COR-L47 (cell line): ENCODE results near the gene OSBPL7.

Experiments
- DNase-seq: peaks from one replicate; lab custom pipeline; 2025; lab: John Stamatoyannopoulos, UW

Gene OSBPL7

GRCh38 chr17:47763913-47764582, 57.5 kb downstream of the OSBPL7 start:
- DNase-seq: no peak

- no peak for DNase-seq
Measured at GRCh38 chr17:47762728-47763127, 58.9 kb downstream of the OSBPL7 start.

- DNase-seq: no peak
Measured at GRCh38 chr17:47760409-47761140, 61.0 kb downstream of the OSBPL7 start.

- no peak for DNase-seq
Measured at GRCh38 chr17:47757386-47757785, 64.2 kb downstream of the OSBPL7 start.
